GM18517 (cell line): ENCODE measurements around the gene TMEM121.
"Not testable (repeated sequence)": the region's sequence is repeated elsewhere in the genome, so short reads cannot be mapped to it uniquely, and the experiment has no call there.

Experiments used
- ATAC-seq: cut with Tn5 transposase; IDR thresholded peaks from one replicate; pipeline ENCODE4 v1.9.1; 2021; ENCODE audit warnings: mild to moderate bottlenecking, moderate library complexity; ENCODE audit not compliant: unreplicated experiment

Gene TMEM121

GRCh38 chr14:105567164-105568103 lies 41.1 kb downstream of the TMEM121 start:
- not testable (repeated sequence) for ATAC-seq

- not testable (repeated sequence) for ATAC-seq
Measured at GRCh38 chr14:105568140-105568843, 41.9 kb downstream of the TMEM121 start.

- ATAC-seq: no peak
Measured at GRCh38 chr14:105568859-105569766, 42.7 kb downstream of the TMEM121 start.

- no peak for ATAC-seq
Measured at GRCh38 chr14:105570482-105570881, 44.1 kb downstream of the TMEM121 start.

DNA sequence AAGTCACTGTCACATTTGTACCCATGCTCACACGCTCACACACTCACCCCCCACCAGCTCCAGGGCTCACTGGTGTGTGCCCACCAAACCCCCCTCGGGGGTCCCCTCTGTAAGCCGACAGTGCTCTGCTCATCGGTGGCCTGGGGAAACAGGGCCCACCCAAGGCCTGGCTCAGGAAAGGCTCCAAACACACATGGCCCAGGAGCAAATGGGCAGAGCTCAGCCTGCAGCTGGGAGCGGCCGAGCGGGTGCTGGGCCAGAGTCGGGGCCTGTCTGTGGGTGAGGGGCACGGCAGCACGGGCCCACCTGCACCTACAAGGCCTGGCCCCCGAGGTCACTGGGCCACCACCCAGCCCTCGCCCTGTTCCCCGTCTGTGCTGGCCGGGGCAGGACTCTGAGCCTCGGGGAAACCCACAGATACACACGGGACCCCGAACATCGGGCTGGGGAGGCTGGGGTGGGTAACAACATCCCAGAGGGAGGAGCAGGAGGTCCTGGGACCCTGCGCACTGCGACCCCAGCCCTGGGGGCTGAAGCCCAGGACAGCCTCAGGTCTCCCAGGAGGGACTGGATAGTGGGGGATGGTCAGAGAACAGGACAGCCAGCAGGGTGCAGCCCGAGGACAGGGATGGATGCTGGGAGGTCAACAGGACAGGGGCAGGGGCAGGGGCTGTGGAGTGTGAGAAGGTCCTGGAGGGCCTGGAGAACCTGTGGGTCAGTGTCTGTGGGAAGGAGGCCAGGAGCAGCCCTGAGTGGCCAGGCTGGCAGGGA lies 45.0 kb downstream of the TMEM121 start:
- ATAC-seq: not testable (repeated sequence)

GRCh38 chr14:105572063-105572462 lies 45.7 kb downstream of the TMEM121 start:
- ATAC-seq: not testable (repeated sequence)

- ATAC-seq: not testable (repeated sequence)
Measured at GRCh38 chr14:105573841-105574240, 47.5 kb downstream of the TMEM121 start.

GRCh38 chr14:105574411-105574810 lies 48.0 kb downstream of the TMEM121 start:
- not testable (repeated sequence) for ATAC-seq

- peak; percentile 67 for ATAC-seq
Measured at GRCh38 chr14:105575016-105575700, 48.8 kb downstream of the TMEM121 start.

GRCh38 chr14:105576525-105577088 lies 50.2 kb downstream of the TMEM121 start:
- no peak for ATAC-seq

DNA sequence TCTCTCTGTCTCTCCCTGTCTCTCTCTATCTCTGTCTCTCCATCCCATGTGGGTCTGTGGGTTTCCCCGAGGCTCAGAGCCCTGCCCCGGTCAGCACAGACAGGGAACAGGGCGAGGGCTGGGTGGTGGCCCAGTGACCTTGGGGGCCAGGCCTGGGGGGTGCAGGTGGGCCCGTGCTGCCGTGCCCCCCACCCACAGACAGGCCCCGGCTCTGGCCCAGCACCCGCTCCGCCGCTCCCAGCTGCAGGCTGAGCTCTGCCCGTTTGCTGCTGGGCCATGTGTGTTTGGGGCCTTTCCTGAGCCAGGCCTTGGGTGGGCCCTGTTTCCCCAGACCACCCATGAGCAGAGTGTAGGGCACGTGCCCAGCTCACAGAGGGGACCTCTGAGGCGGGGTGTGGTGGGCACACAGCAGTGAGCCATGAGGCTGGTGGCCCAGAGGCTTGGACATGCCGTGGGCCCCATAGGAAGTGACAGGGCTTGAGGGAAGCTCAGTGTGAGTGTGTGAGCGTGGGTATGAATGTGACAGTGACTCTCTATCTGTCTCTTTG lies 51.0 kb downstream of the TMEM121 start:
- no peak for ATAC-seq

DNA sequence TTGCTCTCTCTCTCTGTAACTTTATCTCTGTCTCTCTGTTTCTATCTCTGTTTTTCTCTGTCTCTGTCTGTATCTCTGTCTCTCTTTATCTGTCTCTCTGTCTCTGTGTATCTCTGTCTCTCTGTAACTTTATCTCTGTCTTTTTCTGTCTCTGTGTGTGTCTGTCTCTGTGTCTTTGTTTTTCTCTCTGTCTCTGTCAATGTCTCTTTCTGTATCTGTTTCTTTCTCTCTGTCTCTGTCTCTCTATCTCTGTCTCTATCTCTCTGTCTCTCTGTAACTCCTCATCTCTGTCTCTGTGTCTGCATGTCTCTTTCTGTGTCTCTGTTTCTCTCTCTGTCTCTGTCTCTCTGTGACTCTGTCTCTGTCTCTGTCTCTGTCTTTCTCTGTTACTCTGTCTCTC lies 51.7 kb downstream of the TMEM121 start:
- no peak for ATAC-seq

GRCh38 chr14:105579221-105579620 lies 52.8 kb downstream of the TMEM121 start:
- ATAC-seq: not testable (repeated sequence)
